ENCODE measurements around the gene RUNX3.

Gene RUNX3

DNA sequence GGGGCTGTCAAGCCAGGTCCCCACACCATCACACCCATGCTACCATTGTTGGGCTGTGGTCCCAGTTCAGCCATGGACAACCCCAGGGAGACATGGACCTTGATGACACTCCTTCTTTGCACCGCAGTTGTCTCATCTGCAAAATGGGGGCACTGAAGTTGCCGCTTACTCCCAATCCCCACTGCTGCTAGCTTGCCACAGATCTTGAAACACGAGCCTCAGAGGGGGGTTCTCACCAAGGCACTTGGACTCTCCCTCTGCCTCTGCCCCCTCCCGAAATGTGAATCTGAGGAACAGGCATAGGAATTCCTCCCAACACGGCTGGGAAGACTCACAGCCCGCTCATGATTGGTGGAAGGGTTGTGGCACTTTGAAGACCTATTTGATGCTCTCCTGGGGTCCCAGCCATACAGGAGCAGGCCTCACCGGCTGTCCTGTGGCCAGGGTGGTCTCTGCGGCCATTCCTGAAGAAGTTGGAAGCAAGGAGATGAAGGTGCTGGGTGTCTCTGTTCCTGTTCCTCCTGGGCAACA lies 31.1 kb downstream of the RUNX3 start:
- no peak overlapping the region for H3K4me3 ChIP-seq (replicated peaks; ENCODE audit: low read depth, low read length)
- no peak for DNase-seq (ENCODE audit: low read depth)
- TF ChIP-seq, protein P1, sequence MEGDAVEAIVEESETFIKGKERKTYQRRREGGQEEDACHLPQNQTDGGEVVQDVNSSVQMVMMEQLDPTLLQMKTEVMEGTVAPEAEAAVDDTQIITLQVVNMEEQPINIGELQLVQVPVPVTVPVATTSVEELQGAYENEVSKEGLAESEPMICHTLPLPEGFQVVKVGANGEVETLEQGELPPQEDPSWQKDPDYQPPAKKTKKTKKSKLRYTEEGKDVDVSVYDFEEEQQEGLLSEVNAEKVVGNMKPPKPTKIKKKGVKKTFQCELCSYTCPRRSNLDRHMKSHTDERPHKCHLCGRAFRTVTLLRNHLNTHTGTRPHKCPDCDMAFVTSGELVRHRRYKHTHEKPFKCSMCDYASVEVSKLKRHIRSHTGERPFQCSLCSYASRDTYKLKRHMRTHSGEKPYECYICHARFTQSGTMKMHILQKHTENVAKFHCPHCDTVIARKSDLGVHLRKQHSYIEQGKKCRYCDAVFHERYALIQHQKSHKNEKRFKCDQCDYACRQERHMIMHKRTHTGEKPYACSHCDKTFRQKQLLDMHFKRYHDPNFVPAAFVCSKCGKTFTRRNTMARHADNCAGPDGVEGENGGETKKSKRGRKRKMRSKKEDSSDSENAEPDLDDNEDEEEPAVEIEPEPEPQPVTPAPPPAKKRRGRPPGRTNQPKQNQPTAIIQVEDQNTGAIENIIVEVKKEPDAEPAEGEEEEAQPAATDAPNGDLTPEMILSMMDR (IDR thresholded peaks at IDR 0.05; ENCODE audit: low read length, missing control alignments), result no peak

DNA sequence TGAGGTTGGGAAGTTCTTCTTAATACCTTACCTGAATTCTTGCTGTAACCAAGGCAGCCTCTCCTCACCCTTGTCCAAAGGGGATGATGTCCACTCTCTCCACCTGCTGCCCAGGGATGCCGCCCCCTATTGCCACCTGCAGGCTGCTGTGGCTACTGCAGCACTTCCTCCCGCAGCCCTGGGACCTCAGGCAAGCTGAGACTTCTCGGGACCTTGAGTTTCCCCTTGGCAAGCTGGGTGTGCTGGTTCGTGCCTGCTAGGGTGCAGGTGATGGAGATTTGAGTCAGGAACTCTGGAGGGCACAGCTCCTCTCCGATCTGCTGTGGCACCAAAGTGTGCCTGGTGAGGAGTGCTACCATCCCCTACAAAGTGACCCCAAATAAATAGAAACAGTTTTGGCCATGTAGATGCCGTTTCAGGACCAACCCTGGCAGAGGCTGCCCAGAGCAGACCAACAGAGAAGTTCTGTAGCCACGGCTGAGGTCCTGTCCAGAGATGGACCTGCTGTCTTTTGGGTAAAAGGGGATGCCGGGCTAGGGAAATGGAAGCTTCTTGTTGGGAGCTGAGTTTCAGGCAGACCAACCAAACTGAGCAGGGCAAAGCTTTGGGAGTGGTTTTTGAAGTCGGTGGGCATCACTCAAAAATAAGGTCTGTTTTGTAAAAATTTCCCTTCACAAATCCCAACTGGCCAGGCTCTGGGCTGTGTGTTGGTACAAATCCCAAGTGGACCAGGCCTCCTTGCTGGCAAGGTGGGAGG lies 31.7 kb downstream of the RUNX3 start:
- peak; percentile 47 for DNase-seq (ENCODE audit: low read depth)
- no peak overlapping the region for H3K4me3 ChIP-seq (replicated peaks; ENCODE audit: low read depth, low read length)

DNA sequence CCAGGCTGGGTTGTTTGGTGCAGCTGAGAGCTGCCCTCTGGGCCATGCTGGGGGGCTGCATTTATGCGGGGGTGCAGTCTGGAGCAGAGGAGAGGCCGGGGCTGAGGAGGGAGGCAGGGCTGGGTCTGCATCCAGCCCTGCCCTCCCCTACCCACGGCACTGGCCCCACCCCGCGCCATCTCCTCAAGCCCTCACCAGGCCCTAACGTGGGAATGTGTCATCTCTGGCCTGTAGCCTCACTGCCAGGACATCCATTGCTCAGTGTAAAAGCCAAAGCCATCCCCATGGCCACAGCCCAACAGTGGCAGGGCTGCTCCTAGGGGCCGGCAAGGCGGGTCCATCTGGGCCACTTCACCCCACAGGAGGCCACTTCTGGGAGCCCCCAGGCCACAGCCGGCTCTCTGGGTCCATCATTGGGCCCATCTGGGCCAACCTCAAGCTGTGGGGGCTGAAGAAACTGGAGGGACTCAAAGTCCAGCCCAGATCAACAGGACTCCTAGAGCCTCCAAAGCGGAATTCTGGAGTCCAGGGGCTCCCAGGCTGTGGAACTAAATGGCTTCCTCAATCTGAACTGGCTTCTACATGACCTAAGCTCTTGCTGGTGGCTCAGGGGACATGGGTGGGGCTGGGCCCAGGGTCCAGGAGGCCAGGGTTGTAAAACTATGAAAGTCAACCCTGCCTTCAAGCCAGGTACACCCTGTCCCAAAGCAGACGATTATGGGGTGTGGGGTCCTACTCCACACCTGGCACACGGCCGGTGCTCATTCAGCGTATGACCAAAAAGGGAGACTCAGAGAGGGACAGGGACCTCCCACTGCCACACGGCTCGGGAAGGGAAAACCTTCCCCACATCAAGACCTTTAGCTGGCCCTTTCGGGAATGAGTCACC lies 32.6 kb downstream of the RUNX3 start:
- DNase-seq (ENCODE audit: low read depth), result no peak
- TF ChIP-seq, protein P1 (IDR thresholded peaks at IDR 0.05; ENCODE audit: low read length, missing control alignments), result no peak
- H3K4me3 ChIP-seq (replicated peaks; ENCODE audit: low read depth, low read length), result no peak overlapping the region

More for the DNA sequence above, 31.7 kb downstream of the RUNX3 start:
- TF ChIP-seq, protein P1 (IDR thresholded peaks at IDR 0.05; ENCODE audit: low read length, missing control alignments), result peak; percentile 95

DNA sequence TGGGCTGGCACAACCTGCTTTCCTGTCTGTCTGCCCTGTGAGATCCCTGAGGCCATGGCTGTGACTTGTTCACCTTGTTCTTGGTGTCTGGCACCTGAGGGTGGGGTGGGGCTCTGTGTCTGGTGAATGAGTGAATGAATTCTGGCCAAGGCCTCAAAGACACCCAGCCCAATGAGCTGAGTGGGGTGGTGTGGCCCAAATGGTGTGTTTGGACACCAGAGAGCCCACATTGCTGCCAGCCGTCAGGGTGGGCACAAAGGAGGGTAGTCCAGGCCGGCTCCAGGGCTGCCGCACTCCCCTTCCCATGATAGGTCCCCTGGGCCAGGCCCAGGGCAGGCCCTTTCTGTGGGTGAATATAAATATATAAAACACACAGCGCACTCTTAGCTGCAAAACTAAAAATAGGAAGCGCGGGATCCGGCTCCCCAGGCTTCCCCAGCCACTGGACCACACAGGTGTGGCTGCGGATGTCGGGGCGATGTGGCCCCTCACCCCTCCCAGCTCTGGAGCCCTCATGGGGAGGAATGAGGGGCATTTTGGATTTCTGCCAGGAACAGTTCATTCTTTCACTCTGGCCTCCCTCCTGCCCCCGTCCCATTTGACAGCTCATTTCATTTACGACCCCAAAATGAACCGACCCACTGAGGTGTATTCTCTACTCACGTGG lies 33.3 kb downstream of the RUNX3 start:
- H3K4me3 ChIP-seq (replicated peaks; ENCODE audit: low read depth, low read length), result no peak overlapping the region
- DNase-seq (ENCODE audit: low read depth), result no peak
- TF ChIP-seq, protein P1 (IDR thresholded peaks at IDR 0.05; ENCODE audit: low read length, missing control alignments), result no peak

DNA sequence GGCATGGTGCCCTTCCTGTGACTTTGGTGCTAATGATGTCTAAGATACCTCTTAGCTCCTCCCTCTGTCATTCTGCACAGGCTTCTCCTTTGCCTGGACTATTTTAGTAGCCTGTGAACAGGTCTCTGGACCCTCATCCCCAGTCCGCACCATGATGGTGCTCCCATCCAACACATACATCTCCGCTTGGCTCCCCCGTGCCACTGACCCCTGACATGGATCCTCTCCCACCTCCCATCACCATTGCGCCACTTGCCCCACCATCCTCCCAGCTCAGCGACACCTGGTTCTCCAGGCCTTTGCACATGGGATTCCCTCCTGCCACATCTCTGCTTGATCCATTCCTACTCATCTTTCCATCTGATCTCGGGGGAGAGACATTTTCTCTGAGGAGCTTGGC lies 33.9 kb downstream of the RUNX3 start:
- no peak overlapping the region for H3K4me3 ChIP-seq (replicated peaks; ENCODE audit: low read depth, low read length)
- TF ChIP-seq, protein P1 (IDR thresholded peaks at IDR 0.05; ENCODE audit: low read length, missing control alignments), result no peak
- no peak for DNase-seq (ENCODE audit: low read depth)

DNA sequence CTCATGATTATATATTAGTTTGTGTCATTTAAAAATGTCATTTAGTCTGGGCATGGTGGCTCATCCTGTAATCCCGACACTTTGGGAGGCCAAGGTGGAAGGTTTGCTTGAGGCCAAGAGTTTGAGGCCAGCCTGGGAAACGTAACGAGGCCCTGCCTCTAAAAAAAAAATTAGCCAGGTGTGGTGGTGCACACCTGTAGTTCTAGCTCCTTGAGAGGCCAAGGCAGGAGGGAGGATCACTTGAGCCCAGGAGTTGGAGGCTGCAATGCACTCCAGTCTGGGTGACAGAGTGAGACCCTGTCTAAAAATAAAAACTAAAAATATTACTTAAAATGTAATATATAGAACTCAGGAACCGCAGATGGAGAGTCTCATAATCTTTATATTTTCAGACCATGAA lies 34.6 kb downstream of the RUNX3 start:
- no peak overlapping the region for H3K4me3 ChIP-seq (replicated peaks; ENCODE audit: low read depth, low read length)
- TF ChIP-seq, protein P1 (IDR thresholded peaks at IDR 0.05; ENCODE audit: low read length, missing control alignments), result no peak
- no peak for DNase-seq (ENCODE audit: low read depth)

All from fibroblast of pulmonary artery (primary cell).